Stomach (tissue), 4 donors: Measurements from ENCODE around the gene SNX6.
"Not testable (repeated sequence)": the region's sequence is repeated elsewhere in the genome, so short reads cannot be mapped to it uniquely, and the experiment has no call there.

Experiments
- POLR2A ChIP-seq, 4 donors: fragments of 450-650 bp; IDR thresholded peaks; one replicate each; pipeline ENCODE4 v1.6.1; 2016; ENCODE audit warnings: antibody characterized with exemption in 4 of 4, control low read depth in 2 of 4, mild to moderate bottlenecking in 1 of 4, moderate library complexity in 1 of 4
- TF ChIP-seq, protein P1 (sequence below), 7 experiments: fragments of 450-650 bp in 4 of 7; fragments of 200-600 bp in 3 of 7; sonication (generic) in 3 of 7; IDR thresholded peaks; one replicate each; pipeline ENCODE4 v1.5.1; 2016 to 2019; ENCODE audit warnings: antibody characterized with exemption in 7 of 7, control low read depth in 2 of 7, mild to moderate bottlenecking in 1 of 7

DNA sequence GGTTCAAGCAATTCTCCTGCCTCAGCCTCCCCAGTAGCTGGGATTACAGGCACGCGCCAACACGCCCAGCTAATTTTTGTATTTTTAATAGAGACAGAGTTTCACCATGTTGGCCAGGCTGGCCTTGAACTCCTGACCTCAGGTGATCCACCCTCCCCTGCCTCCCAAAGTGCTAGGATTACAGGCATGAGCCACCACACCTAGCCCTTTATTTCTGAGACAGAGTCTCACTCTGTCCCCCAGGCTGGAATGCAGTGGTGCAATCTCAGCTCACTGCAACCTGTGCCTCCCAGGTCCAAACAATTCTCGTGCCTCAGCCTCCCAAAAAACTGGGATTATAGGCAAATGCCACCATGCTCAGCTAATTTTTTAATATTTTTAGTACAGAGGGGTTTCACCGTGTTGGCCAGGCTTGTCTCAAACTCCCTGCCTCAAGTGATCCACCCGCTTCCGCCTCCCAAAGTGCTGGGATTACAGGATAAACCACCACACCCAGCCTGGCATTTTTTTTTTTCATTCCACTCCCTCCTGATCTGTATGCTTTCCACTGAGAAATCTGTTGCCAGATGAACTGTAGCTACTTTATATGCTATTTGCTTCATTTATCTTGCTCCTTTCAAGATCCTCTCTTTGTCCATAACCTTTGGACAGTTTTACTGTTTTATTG is 109.5 kb downstream of the SNX6 start:
- TF ChIP-seq, protein P1, sequence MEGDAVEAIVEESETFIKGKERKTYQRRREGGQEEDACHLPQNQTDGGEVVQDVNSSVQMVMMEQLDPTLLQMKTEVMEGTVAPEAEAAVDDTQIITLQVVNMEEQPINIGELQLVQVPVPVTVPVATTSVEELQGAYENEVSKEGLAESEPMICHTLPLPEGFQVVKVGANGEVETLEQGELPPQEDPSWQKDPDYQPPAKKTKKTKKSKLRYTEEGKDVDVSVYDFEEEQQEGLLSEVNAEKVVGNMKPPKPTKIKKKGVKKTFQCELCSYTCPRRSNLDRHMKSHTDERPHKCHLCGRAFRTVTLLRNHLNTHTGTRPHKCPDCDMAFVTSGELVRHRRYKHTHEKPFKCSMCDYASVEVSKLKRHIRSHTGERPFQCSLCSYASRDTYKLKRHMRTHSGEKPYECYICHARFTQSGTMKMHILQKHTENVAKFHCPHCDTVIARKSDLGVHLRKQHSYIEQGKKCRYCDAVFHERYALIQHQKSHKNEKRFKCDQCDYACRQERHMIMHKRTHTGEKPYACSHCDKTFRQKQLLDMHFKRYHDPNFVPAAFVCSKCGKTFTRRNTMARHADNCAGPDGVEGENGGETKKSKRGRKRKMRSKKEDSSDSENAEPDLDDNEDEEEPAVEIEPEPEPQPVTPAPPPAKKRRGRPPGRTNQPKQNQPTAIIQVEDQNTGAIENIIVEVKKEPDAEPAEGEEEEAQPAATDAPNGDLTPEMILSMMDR (IDR thresholded peaks at IDR 0.05): not testable (repeated sequence)
- not testable (repeated sequence) for TF ChIP-seq POLR2A (IDR thresholded peaks at IDR 0.05)
